Stimulated activated CD8-positive, alpha-beta memory T cell treated with anti-CD3 and anti-CD28 coated beads, Interleukin-4, amount 100 ng/mL, for 4 hours (primary cell): Measurements from ENCODE around the gene C2orf68.
"Not testable (repeated sequence)": the region's sequence is repeated elsewhere in the genome, so short reads cannot be mapped to it uniquely, and the experiment has no call there.

Experiments used
- DNase-seq, 2 donors: peaks; one replicate each; pipeline ENCODE4 v3.0.0-alpha.2; 2020; ENCODE audit warnings: low read depth in 2 of 2, low spot score in 1 of 2

The C2orf68 gene

DNA sequence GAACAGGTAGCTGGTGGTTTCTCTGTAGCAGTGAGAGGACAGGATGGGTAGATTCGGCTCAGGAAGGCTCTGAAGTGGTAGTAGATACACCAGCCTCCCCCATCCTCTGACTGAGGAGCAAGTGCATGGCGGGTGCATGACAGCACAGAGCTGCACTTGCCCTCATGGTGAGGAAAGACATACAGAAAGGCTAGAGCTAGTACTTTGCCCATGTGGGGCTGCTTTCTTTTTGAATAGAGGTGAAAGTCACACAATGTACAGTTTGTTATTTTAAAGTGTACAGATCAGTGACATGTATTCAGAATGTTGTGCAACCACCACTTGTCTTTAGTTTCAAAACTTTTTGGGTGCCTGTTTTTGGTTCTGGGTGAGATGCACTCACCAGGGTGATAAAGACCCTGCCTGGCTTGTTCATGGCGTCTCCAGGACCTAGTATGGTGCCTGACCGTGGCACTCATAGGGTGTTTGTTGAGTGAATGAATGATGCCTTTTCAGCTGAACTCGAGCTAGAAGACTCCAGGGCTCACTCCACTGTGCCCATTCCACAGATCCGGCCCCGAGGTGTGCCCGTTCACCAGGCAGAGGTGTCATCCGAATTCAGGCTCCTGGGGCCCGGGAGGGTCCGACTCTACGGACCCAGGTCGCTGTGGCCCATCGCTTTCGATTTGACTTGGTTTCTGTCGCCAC is 28.1 kb downstream of the C2orf68 start:
- no peak for DNase-seq

DNA sequence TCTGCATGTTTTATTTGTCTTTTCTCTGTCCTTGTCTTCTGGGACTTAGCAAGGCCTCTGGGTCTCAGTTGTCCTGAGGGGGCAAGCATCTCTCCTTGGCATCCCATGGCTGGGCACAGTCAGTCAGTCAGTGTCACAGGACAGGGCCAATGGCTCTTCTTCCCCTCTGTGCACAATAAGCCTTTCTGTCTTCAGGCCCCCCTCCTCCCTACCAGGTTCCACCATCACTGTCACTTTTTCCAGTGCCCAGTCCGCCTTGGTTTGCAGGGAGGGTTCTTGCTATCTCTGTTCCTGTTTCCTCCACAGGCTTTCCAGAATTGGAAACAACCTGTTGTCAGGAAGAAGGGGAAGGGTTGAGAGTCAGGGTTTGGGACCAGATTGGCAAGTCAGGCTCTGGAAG is 29.4 kb downstream of the C2orf68 start:
- no peak for DNase-seq

DNA sequence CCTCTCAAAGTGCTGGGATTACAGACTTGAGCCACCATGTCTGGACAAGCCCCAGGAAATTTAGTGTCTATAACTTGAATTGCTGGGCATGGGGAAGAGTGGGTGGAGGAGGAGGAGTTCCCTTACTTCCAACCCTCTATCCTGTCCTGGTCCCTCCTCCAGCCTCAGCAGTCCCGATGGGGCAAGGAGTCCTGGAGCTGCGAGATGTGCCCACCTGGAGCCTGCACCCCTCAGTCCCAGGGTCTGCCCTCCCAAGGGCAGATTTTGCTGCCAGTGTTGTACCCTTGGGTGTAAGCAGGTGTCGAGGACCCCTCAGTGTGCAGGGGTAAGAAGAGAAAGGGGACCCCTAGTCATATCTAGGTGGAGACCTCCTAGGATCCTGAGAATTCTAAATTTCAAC is 31.7 kb downstream of the C2orf68 start:
- no peak for DNase-seq

DNA sequence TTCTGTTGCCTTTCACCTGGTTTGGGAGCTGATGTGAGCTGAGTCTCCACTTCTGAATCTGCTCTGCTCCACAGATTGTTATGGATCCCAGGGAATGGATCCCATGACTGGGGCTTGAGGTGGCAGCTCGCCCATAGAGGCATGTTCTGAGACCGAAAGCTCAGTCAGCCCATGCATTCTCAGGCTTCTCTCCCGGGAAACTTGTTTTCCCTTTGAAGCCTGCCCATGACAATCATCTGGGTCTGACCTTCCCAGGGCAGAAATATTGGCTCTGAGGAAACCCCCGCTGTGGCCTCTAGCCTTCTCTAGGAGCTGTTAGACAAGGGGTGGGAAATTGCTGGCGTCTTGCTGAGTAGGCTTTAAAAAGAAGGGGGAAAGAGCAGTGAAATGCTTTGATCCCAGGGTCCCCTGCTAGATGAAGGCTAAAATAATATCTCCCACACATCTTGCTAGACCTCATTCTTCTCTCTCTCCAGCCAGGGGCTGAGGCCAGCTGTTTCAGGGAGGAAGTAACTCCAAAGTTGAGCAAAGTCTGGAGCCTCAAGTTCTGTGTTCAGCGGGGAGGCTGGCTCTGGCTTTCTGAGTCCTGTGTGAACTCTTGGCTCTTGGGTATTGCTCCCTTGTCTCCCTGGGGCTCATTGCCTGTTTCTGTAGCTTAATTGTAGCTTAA is 32.5 kb downstream of the C2orf68 start:
- no peak for DNase-seq

DNA sequence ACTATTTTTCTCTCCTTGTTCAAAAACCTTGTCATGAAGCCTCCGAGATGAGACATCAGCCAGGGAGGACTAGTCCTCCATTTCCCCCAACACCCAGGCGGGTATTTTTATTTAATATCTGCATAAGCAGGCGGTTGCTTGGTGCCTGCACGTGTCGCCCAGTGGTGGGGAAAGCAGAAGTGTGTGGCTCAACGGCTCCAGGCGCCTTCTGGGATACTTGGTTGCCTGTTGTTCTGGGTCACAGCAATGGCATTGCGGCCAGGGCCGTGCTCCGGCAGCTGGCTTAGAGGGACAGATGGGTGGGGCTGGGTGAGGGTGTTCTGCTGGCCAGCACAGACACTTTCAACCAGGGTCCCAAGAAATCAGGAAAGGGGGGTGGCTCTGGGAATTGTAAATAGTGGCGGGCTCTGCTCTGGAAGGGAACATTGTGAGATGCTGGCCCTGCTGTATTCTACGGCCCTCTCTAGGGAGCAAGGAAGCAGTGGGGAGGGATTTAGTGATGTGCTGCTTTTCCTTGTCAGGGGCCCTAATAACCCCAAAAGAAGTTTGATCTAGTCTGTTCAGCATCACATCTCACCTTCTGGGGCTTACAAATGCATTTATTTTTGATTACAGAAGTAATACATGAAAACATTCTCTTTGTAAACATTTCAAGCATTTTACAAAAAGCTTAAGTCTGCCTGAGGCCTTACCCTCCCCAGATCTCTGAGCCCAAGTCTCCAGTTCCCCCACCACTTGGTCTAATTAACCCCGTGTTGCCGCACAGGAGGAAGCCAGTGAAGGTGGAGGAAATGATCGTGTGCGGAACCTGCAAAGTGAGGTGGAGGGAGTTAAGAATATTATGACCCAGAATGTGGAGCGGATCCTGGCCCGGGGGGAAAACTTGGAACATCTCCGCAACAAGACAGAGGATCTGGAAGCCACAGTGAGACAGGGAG is 33.4 kb downstream of the C2orf68 start:
- no peak for DNase-seq

DNA sequence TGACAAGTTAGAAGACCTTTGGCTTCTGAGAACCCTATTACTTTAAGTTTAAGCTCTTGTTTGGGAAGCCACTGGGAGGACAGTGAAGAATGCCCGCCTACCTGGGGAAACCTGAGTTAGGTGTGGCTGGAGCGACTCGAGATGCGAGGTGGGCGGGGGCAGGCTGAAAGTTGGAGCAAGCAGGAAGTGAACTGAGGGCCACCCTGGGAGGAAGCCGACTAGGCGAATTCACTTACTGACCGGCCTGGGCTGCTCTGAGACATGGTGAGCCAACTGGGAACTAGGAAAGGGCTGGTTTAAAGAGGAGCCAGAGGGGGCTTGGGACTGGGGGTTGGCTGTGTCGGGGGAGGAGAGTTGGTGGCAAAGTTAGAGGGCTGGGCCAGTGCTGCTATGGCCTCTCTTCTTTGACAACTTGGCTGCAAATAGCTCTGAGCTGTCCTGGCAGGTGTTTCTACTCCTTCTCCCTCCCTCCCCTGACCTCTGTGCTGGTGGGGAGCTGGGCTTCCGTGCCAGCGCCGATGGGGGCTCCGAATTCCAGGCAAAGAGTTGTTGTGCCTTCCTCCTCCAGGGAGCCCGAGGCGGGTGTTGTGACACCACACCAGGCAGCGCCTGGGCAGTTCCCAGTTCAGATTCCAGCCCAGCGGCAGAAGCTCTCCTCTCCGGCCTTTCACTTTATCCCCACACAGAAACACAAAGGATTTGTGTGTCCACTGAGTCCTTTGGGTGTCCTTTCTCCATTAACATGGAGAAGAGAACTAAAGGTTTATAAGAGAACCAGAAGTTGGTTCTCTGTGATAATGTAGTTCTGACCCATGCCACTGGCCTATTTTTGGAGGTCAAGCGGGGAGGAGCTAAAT is 34.3 kb downstream of the C2orf68 start, which contains the start of gene VAMP8:
Gene VAMP8 (plus strand): TSS at position 201 of the 857 bp plus-strand sequence. CDS start 61 bp downstream, at position 262.
- DNase-seq = peak; percentile 27 to 40

DNA sequence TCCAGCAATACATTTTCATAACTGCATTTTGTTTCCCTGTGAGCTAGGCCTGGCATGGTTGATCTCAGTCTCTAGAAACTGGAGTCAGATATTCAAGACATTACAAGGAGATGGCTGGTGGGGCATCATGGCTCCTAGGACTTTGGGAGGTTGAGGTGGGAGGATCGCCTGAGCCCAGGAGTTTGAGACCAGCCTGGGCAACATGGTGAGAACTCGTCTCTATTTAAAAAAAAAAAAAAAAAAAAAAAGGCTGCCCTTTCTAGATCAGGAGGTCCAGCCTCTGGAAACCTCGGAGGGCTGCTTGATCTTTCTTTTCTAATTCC is 34.8 kb downstream of the C2orf68 start:
- no peak for DNase-seq

DNA sequence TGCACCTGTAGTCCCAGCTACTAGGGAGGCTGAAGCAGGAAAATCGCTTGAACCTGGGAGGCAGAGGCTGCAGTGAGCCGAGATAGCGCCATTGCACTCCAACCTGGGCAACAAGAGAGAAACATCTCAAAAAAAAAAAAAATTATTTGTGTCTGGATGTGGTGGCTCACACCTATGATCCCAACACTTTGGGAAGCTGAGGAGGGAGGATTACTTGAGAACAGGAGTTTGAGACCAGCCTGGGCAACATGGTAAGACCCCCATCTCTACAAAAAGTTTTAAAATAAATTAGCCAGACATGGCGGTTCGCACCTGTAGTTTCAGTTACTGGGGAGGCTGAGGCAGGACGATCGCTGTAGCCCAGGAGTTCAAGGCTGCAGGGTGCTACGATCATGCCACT is 36.1 kb downstream of the C2orf68 start:
- no peak for DNase-seq

DNA sequence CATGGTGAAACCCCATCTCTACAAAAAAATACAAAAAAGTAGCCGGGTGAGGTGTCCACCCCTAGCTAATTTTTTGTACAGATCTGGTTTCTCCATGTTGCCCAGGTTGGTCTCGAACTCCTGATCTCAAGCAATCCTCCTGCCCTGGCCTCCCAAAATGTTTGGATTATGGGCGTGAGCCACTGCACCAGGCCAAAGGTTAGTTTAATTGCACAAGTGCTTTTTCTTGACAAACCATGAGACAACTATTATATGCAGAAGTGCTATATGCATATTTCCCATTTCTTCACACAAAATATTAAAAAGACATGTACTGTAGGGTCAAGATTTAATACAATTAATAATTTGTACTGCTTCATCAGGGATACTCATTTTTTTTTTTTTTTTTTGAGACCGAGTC is 45.6 kb downstream of the C2orf68 start:
- no peak for DNase-seq

DNA sequence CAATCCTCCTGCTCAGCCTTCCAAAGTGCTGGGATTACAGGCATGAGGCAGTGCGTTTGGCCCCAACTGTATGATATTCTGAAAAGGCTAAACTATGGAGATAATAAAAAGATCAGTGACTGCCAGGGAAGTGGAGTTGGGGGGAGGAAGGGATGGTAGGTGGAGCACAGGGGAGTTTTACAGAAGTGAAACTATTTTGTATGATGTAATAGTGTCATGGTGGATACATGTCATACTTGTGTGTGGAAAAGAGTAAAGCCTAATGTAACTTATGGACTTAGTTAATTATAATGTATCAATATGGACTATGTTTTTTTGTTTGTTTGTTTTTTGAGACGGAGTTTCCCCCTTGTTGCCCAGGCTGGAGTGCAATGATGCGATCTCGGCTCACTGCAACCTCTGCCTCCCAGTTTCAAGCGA is 47.7 kb downstream of the C2orf68 start:
- no peak for DNase-seq

DNA sequence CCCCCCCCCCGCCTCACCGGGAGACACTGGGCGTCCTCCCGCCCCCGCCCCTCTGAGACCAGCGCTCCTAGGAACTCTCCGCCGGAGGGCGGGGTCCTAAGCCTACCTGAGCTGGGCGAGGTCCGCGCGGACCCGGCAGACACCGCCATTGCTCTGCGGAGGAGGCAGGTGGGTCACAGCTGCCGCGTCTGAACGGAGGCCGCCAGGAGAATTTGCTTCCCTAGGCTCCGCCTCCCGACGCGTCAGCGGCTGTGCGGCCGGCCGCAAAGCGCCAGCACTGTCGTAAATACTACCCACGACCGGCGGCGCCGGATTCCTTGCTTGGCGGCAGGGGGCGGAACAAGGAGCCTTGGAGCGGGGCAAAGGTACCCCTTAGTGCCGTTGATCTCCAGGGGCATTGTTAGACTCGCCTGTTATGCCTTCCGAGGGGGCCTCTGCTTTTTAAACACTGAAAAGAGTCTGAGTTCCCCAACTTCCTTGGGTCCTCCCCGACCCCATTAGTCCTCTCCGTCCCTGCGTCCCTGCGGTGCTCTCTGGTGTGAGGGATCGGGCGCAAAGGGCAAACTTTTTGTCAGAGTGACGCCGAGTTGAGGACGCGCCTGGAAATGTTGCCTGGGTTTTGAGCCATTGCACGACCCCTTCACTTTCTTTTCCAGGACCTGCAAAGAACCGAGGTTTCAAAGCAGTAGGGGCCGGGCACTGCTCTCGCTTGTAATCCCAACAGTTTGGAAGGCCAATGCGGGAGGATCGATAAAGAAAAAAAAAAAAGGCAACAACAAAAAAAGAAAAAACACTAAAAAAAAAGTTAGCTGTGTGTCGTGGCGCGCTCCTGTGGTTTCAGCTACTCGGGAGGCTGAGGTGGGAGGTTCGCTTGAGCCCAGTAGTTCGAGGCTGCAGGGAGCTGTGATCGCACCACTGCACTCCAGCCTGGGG is 50.3 kb downstream of the C2orf68 start, which contains the start of gene GGCX:
Gene GGCX (minus strand): TSS at position 214 of the 933 bp plus-strand sequence. CDS start 65 bp downstream, at position 149.
- peak; percentile 87 to 90 for DNase-seq

DNA sequence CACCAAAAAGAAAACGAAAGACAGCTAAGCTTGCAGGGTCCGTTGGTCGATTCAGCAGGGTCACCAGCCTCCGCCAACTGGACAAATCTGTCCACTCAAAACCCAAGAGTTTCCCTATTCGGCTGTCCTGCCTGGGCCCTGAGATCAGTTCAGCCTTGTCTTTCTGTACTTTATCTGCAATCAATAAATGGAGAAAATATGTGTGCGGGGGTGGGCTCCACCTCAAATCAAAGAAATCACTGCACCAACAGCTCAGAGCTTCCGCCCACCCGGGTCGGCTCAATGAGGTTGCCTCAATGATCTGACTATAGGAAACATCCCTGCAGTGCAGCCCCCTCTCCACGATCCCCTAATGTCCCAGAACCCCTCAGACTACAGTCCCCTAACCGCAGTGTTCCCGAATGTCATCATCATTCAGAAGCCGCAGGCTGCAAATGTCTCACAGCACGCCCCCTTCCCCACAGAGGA is 51.0 kb downstream of the C2orf68 start:
- DNase-seq = no peak

DNA sequence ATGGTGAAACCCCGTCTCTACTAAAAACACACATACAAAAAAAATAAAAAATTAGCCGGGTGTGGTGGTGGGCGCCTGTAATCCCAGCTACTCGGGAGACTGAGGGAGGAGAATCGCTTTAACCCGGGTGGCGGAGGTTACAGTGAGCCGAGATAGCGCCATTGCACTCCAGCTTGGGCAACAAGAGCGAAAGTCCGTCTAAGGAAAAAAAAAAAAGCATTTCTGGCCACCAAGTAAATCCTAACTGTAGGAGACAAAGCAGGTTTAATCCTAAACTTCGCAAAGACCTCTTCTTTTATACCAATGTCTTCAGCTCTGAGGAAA is 51.5 kb downstream of the C2orf68 start:
- DNase-seq = not testable (repeated sequence)

DNA sequence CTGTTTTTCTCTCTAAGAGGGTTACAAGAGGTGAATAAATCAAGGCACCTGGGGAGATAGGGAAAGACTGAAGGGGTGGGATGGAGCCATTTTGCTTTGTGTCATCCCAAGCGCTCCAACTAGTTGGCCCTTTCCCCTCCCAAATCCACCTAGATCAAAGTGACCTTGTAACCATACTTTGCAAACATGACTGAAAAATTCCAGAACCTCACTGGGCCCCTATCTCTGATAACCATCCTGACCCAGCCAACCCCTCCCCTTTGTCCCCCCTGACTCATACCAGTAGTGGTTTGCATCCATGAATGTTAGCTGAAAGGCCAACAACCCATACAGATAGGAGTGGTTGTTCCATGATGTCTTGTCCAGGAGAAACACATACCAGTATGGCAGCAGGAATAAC is 53.7 kb downstream of the C2orf68 start:
- no peak for DNase-seq

DNA sequence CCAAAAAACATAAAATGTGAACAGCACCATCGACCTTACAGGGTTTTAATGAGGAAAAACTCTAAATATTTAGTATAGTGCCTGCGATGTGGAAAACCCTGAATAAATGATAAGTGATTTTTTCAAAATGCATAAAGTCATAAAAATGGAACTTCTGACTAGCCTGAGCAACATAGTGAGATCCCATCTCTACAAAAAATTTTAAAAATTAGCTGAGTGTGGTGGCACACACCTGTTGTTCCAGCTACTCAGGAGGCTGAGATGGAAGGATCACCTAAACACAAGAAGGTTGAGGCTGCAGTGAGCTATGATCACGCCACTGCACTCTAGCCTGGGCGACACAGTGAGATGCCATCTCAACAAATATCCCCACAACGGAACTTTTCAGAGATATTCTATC is 54.7 kb downstream of the C2orf68 start:
- no peak for DNase-seq
